ENCODE measurements around the gene SMG7.

DNA sequence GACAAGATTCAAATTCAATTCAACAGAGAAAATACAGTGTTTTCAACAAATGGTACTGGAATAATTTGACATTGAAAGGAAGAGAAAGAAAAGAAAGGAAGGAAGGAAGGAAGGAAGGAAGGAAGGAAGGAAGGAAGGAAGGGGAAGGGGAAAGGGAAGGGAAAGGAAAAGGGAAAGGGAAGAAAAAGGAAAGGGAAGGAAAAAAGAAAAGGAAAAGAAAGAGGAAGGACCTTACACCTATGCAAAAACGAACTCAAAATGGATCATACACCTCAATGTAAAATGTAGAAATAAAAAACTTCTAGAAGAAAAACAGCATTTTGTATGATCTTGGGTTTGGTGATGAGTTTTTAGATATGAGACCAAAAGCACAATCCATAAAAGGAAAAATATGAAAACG is 34.2 kb upstream of the SMG7 start:
- TF ChIP-seq, protein P1, sequence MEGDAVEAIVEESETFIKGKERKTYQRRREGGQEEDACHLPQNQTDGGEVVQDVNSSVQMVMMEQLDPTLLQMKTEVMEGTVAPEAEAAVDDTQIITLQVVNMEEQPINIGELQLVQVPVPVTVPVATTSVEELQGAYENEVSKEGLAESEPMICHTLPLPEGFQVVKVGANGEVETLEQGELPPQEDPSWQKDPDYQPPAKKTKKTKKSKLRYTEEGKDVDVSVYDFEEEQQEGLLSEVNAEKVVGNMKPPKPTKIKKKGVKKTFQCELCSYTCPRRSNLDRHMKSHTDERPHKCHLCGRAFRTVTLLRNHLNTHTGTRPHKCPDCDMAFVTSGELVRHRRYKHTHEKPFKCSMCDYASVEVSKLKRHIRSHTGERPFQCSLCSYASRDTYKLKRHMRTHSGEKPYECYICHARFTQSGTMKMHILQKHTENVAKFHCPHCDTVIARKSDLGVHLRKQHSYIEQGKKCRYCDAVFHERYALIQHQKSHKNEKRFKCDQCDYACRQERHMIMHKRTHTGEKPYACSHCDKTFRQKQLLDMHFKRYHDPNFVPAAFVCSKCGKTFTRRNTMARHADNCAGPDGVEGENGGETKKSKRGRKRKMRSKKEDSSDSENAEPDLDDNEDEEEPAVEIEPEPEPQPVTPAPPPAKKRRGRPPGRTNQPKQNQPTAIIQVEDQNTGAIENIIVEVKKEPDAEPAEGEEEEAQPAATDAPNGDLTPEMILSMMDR (IDR thresholded peaks at IDR 0.05; ENCODE audit: low read length): no peak
- no peak for TF ChIP-seq EZH2 (IDR thresholded peaks at IDR 0.05; ENCODE audit: borderline replicate concordance, low read length)
